Activated T-helper 1 cell treated with anti-CD3 and anti-CD28 coated beads, Interleukin-2, amount 50 U/mL, for 16 hours (primary cell): ENCODE data around the gene SNPH.

ENCODE experiments used
- DNase-seq, 2 donors: peaks; one replicate each; pipeline ENCODE4 v3.0.0-alpha.2; 2020; ENCODE audit warnings: low read depth in 1 of 2, low spot score in 1 of 2

SNPH gene

DNA sequence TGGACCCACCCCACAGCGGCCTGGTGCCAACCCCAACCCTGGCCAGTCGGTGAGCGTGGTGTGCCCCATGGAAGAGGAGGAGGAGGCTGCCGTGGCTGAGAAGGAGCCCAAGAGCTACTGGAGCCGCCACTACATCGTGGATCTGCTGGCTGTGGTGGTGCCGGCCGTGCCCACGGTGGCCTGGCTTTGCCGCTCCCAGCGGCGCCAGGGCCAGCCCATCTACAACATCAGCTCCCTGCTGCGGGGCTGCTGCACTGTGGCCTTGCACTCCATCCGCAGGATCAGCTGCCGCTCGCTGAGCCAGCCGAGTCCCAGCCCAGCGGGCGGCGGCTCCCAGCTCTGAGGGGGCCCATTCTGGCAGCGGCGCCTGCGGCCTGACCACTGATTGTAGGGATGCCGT, 39.6 kb downstream of the SNPH start:
- DNase-seq: no peak

- DNase-seq: no peak
These were observed 40.4 kb downstream of the SNPH start for GRCh38 chr20:1306316-1307135.

GRCh38 chr20:1307171-1307570, 41.1 kb downstream of the SNPH start:
- DNase-seq: no peak

DNA sequence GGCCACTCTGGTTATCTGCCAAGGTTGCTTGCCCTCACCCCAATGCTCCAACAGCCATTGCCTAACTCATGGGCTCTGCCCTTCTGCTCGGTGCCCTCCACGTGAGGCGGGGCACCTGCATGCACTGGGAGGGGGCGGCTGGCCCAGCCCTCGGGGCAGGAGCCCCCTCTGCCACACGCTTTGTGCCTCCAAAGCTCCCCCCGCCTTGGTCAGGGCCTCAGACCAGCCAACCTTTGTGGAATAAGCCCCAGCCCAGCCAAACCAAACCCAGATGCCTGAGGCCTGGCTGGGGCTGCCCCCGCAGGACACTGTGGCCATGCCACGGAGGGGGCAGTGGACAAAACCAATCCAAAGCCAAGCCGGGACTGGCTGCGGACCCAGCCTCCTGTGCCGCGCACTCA, 41.5 kb downstream of the SNPH start:
- no peak for DNase-seq

GRCh38 chr20:1308067-1308701, 42.1 kb downstream of the SNPH start:
- no peak for DNase-seq

DNA sequence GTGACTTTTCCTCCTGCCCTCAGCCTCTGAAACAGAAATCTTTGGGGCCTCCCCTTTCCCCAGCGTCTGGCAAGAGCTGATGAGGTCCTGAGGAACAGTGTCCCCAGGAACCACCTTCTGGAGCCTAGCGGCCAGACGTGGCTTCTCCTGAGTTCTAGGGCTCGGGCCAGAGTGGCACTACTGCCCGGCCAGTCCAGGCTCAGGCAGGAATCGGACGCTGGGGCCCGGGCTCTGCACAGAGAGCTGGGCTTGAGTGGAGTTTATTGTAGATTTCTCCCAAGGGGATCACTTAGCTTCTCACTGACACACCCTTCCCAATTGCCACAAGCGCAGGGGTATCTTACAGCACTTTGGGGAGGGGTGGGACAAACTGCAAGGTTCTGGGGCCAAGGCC, 42.6 kb downstream of the SNPH start:
- DNase-seq: no peak

- no peak for DNase-seq
These were observed 43.3 kb downstream of the SNPH start for GRCh38 chr20:1309439-1309847.

DNA sequence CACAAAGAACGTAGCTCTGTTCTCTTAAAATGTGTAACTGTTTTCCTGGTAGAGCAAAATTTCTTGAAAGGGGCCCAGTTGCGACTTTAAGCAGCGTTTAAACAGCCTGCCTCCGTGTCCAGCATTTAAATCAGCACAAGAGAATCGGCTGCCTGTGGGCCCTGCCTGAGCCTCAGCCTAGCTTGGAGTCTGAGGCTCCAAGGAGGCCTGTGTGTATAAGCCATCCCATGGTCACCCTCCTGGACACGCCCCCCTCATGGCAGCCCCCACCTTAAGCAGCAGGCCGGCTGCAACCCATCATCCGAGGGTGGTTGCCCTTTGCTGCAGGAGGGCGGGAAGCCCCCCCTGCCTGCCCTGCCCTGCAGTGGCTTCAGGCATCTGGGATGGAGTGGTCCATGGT, 44.0 kb downstream of the SNPH start:
- no peak for DNase-seq

DNA sequence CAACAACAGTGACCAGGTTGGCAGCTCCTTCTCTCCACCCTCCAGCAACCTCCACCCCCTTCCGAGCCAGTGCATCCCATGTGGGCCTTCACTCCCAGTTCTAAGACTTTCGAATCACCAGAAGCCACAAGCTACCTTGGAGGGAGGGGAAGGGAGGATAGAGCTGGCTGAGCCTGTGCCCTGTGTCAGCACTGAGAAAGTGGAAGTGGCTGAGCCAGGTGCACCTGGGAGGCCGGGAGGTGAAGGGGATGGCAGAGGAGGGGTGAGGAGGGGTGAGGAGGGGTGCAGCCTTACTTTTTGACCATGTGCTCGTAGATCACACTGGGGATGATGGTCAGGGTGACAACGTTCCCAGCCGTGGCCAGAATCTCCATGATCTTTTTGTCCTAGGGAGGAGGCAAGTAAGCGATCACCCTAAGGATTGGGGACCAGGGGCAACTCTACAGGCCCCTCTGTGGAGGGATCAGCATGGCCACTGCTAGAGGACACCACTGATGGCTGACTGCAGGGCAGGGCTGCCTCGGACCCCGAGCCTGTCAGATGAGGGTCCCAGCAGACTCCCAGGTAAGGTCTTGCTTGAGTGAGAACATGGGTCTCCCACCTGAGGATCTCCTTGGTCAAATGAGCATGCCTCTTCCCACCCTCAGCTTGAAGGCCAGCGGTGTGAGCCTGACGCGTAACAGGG, 44.6 kb downstream of the SNPH start:
- no peak for DNase-seq

- DNase-seq: no peak
These were observed 46.2 kb downstream of the SNPH start for GRCh38 chr20:1312308-1312707.

GRCh38 chr20:1312904-1313235, 46.8 kb downstream of the SNPH start:
- no peak for DNase-seq

DNA sequence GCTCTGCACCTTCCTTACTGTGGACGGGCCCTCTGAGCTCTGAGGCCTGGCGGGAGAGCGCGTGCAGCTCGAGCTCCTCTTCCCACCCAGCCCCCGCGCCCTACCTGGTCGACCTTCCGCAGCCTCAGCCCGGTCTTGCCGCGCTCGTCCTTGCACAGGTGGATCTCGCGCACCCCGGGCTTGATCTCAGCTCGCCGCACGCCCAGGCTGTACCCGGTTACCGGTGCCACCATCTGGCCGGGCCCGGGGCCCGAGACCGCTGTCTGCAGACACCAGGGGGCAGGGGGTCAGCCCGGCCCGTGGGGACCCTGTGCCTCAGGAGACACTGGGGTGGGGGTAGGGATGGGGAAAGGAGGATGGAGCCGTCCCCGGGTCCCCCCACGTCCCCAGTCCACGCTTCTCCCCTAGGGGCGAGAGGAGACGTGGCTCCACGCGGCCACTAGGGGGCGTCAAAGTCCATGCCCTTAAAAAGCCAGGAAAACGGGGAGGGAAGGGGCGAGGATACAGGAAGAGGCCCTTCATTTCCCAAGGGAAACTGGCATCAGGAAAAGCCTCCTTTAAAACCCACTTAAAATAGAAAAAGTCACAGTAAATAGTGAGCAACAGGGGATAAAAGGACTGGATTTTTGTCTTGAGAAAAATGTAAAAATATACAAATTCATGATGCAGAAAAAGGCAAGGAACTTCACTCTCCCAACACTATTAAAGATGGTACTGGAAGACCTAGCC, 47.3 kb downstream of the SNPH start:
- peak; percentile 47 to 53 for DNase-seq

- DNase-seq: no peak
These were observed 49.7 kb downstream of the SNPH start for GRCh38 chr20:1315804-1316203.

- DNase-seq: no peak
These were observed 51.6 kb downstream of the SNPH start for GRCh38 chr20:1317545-1318255.

- DNase-seq: no peak
These were observed 53.0 kb downstream of the SNPH start for GRCh38 chr20:1319051-1319450.

GRCh38 chr20:1319462-1319861, 53.4 kb downstream of the SNPH start:
- DNase-seq: no peak

DNA sequence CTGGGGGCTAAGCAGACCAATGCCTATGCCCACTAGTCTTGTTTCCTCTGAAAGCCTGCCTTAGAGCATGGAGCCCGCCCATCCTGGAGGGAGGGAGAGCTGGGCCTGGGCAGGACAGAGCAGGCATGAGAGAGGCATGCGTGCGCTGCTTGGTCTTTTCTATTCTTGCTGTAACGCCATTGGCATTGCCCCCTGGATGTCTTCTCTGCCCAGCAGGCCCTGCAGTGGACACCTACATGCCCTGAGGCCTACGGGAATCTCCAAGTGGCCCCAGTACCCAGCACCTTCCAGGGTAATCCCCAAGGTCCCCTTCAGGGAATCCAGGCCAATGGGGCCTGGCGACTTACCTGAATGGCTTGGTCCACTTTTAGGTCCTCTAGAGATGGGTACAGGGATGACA, 53.9 kb downstream of the SNPH start:
- no peak for DNase-seq

DNA sequence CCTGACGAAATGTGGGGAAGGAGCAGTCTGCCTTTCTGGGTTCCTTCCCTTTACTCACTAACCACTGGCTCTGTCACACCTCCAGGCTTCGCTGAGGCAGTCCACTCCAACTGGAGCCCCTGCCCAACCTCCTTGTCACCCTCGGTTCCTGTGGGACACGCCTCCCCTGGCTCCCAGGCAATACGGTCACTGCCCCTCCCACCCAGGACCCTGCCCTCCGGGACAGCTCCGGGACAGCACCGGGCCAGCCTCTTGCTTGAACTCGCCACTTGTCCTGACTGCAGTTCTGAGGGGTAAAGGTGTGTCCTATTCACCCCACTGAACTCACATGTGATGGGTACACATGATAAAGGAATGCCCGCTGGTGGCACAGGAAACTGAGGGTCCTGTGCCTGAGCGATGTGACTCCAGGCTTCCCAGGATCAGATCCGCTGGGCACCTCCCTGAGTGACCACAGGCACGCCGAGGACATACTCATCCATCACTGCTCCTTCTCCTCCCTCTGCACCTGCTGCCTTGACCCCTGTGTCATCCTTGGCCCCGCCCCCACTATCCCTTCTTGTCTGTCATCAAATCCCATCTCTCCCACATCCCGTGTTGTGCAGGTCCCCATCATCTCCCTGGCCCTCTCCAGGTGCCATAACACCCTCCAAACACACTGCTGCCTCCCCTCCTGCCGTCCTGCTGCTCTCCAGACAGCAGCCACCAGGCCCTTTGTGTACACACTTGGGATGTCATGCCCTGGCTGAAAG, 55.0 kb downstream of the SNPH start:
- DNase-seq: no peak

DNA sequence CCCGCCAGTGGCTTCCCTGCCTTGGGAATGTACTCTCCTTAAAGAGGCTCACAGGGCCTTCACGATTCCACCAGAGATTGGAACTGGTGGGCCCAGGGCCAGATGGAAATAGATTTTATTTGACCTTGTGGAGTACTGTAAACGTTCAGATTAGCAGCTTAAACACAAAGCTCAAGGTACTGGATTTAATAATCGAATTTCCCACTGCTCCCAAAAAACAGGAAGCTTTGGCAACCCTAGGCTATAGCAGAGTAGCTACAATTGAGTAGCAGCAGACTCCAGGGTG, 55.5 kb downstream of the SNPH start:
- no peak for DNase-seq

DNA sequence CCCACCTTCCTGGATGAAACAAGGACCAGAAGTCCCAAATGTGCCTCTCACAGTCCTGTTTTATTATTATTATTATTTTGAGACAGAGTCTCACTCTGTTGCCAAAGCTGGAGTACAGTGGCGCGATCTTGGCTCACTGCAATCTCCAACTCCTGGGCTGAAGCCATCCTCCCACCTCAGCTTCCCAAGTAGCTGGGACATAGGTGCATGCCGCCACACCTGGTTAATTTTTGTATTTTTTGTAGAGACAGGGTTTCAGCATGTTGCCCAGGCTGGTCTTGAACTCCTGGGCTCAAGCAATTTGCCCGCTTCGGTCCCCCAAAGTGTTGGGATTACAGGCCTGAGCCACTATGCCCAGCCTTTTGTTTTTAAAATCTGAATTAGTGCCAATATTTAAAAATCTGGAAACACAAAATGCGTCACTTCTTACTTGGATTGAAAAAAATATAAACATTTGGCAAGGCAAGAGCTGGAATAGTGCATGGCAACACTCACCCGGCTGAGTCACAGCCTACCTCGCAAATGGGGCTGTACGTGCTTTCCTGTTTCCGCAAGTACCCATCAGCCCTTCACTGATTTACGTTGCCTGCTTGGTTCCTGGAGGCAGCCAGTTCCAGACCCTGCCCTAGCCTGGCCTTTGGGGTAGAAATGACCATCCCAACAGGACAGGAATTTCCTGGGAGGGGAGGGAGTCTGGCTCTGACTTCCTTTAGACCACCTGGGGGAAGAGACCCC, 56.6 kb downstream of the SNPH start:
- no peak for DNase-seq
